DMS 273 (cell line): ENCODE data around the gene HYAL3.
"Not testable (repeated sequence)": the region's sequence is repeated elsewhere in the genome, so short reads cannot be mapped to it uniquely, and the experiment has no call there.

Experiments
- DNase-seq: peaks from one replicate; lab custom pipeline; 2025; ENCODE audit not compliant: unreplicated experiment; lab: John Stamatoyannopoulos, UW

HYAL3 gene

DNA sequence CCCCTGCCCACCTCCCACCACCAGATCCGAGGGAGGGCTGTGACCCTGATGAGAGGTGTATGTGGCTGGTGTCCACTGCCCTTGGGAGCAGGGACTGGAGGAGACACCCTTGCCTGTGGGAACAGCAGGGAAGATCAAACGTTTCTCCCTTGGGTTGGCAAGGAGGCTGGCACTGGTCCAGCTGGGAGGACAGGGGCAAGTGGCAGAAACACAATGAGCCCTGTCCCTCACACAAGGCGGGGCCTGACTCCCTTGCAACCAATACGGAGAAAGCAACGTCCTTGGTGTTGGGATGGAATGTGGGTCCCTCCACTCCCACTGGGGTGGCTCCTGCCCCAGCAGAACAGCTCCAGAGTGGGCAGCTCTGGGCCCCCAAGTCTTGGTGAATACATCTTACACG lies 18.1 kb upstream of the HYAL3 start:
- DNase-seq, result no peak

DNA sequence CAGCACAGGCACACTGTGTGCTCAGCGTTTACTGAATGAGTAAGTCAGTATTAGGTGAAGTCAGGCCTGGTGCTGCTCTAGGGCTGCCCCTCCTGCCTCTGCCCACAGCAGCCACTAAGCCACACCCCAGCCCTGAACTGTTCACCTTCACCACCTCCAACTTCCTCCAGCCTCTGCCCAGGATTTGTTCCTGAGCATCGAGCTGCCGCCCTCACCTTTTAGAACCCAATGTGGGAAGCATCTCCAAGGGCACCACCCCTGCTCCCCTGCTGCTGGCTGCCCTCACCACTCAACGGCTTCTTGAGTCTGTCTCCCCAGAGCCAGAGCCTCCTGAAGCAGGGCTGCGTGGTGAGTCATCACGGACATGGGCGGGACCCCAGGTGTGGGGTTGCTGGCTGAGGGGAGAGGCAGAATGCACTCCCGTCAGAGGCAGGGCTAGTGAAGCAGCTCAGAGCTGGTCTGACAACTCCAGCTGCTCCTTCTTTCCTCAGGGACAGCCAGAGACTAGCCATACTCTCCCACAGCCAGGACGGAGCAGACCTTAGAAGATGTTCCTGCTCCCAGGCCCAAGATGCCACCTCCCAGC lies 17.5 kb upstream of the HYAL3 start:
- DNase-seq, result peak; percentile 37

DNA sequence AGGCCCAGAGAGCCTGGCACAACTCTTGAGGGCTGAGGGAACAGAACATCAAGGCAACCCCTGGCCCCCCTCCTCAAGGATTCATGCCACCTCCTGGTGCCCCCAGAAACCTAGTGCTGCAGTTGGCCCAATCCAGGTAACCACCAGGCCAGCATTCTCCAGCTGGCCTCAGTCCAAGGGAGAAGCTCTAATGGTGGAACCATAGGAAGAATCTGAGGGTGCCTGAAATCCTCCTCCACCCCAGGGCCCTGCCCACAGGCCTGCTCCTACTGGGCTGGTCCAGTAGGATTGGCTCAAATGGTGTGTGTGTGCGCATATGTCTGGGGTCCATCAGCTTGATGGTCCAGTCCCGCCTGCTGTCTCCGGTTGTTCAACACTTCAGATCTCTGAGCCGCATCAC lies 15.6 kb upstream of the HYAL3 start:
- DNase-seq, result no peak

DNA sequence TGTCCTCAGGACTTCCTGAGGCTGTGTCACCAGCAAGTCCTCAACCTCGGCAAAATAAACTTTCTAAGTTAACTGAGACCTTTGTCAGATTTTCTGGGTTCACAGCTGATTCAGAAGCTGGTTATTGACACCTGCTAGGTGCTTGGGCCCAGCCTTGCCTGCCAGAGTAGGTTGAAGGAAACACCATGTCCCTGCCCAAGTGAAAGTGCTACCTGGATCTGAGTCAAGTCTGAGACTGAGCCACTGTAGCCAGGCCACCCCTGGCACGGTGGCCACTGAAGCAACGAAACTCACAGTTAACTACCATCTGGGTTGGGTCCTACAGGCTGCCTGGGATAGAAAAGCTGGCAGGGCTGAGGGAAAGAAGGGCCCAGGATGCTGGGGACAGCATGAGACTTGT lies 15.1 kb upstream of the HYAL3 start:
- DNase-seq, result no peak

DNA sequence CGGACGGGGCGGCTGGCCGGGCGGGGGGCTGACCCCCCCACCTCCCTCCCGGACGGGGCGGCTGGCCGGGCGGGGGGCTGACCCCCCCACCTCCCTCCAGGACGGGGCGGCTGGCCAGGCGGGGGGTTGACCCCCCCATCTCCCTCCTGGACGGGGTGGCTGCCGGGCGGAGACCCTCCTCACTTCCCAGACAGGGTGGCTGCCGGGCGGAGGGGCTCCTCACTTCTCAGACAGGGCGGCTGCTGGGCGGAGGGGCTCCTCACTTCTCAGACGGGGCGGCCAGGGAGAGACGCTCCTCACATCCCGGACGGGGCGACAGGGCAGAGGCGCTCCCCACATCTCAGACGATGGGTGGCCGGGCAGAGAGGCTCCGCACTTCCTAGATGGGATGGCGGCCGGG lies 12.8 kb upstream of the HYAL3 start:
- not testable (repeated sequence) for DNase-seq

DNA sequence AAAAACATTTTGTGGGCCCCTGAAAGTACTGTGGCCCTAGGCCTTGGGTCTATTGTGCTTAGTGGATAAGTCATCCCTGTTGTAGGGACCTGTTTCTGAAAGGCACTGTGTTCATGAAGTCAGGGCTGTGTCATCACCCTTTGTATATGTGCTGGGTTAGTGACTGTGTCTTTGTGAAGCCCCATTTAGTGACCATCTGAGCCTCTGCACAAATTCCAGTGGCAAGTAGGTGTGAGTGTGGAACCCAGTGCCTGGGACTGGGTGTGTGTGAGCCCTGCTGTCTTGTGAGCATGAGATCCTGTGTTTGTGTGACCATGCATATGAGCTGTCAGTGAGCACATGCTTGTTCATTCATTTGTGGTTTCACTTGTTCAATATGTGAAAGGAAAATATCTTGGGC lies 5.4 kb upstream of the HYAL3 start:
- DNase-seq, result no peak

DNA sequence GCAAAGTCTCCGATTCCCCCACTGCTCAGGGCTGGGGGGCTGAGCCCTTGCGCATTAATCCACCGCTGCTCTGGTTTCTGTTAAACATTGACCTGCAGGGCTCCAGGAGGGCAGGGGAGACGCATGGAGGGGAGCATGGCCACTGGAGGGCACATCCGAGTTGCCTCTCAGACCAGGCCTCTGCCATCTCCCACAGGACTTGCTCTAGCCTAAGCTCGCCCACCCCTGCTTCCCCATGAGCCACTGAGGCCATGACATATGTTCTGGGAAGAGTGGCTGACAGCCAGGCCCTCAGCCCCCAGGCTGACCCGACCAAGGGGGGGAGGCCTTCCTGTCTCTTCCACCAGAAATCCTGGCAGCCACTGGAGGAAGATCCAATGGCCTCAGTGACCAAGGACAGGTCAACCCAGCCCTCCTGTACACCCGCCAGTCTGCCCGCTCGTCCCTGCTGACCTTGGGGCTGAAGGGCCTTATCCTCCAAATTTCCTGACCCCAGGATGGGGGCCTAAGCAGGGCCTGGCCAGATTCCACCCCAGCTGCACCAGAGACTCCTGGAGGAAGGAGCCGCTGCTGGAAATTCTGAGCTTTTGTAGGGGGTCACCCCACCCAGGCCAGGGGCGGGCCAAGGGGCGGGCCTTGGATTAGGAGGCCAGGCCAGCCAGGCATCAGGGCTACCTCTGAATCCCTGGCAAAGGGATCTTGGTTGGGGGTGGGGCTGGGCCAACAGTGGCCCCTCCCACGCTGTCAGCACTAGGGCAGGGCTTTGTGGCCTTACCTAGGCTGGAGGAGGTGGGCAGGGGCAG lies 4.0 kb upstream of the HYAL3 start, which contains the start of gene HYAL1:
HYAL1 (minus strand) TSS at position 562 of the 803 bp plus-strand sequence. CDS start 618 bp downstream, outside the sequence.
- DNase-seq, result peak; percentile 61

DNA sequence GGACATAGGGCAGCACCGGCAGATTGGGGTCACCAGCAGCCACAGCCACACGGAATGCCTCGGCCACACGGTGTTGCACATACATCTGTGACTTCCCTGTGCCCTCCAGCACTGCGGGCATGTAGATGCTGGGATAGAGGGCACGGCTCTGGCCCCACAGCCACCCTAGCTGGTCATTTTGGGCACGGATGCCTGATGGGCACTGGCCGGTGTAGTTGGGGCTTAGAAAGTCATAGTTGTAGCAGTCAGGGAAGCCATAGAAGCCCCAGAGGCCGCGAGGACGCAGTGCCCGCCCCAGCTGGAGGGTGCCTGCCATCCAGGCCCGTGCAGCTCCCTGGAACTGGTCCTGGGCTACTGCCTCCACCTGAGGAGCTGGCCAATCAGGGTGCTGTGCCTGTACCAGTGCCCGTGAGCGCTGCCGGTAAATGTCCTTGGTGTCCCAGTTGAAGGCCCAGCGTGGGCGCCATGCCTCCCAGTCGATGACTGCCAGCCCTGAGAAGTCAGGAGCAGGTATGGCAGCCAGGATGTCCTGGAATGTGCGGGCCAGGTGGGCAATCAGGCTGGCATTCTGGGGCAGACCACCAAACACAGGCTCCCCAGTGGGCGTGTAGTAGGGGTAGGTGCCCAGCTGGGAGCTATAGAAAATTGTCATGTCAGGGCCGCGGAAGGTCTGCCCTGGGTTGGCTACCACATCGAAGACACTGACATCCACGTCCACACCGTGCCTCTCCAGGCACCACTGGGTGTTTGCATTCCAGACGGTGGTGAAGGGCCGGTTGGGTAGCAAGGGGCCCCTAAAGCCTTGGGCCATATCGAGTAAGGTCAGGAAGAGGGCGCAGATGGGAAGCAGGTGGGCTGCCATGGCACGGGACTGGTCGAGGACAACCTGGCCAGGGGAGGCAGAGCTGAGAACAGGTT lies 3.1 kb upstream of the HYAL3 start:
- no peak for DNase-seq

DNA sequence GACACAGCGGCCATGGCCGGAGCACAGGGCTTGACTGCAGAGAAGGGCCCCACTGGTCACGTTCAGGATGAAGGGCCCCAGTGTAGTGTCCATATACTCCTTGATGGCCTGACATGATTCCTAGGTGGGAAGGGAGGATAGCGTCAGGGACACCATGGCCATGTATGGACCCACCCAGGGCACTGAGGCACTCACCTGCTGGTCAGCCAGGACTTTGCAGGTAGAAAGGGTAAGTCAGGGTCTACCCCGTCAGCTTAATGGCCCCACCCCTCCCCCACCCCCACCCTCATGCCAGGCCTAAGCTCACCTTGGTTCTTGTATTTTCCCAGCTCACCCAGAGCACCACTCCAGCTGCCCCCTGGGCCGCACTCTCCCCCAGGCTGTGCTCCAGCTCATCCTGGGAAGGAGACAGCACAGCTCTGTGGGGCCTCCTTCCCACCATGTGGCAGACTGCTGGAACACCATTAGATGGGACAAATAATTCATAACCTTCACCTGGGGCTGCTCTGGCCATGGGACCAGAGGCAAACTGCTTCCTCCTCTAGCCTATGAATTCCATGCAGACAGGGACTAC lies 1.6 kb upstream of the HYAL3 start:
- DNase-seq, result no peak

DNA sequence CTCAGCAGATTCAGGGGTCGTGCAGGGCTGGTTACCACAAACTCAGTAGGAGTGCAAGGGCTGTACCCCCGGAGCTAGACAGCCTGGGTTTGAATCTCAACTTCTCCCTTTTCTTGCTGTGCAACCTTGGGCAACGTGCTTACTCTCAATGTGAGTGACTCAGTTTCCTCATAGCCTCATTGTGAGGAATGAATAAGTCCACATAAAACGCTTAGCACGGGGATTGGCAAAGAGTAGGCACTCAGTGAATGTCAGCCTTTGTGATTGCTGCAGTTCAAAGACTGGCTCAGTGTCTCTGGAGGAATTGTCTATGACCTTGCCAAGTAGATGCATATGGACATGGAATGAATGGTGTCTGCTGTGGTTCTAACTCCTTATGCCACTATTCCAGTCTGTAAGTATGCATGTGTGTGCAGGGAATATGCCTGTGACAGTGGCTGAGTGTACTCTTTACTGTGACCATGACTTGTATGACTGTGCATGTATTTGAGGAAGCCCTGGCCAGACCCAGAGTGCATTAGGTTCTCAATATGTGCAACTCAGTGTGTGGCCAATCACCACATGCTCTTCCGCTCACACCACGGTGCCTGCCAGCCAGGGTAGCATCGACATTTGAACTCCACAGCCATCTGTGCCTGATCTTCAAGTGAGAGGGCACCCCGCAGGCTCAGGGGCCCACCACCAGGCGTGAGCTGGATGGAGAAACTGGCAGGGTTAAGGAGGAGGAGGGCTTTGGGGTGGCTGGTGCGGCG lies 900 bp upstream of the HYAL3 start:
- DNase-seq, result peak; percentile 74

DNA sequence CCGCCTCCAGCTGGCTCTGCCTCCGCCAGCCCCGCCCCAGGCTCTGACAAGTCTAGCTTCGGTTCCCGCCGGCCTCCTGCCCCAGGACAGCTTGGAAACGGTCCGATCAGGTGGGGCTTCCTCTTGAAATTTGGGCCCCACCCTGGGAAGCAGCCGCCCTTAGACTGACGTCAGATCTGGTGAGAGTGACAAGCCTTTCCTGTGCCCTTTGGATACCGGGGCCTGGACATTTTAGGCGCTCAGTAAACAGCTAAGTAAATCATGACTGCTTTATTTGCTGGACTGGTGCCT lies 378 bp upstream of the HYAL3 start:
- no peak for DNase-seq

DNA sequence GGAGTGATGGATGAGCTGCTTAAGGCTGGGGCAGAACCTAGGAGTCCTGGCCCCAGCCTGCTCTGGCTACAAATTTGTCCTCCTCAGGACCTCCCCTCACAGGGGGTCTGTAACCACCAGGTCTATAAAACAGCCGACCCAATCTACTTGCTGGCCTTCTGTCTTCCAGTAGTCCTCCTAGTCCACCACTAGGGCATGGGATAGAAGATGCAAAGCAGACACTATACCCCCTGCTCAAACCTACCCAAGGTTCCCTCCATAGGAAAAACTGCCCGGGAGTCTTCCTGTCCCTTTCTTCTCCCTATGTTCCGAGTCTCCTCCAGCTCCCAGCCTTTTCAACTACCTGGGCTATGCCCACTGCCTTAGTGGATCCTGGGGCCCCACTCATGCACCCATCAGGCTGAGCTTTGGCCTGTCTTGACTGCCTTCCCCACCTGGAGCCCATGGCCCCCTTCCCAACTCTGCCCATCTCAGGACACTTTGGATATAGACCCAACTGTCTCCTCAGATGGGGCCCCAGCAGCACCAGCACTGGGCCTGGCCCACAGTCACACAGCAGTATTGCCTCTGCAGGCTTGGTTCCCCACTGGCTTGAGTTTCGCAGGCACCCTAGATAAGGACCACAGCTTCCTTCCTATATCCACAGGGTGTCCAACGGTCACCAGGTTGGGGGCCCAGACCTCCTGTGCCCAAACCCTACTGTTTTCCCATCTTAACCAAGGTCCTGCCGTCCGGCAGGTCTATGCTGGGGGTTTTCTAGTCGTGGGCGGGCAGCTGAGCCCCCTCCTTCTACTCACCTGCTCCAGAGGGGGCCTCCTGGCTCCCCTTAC lies 1.1 kb downstream of the HYAL3 start:
- no peak for DNase-seq

DNA sequence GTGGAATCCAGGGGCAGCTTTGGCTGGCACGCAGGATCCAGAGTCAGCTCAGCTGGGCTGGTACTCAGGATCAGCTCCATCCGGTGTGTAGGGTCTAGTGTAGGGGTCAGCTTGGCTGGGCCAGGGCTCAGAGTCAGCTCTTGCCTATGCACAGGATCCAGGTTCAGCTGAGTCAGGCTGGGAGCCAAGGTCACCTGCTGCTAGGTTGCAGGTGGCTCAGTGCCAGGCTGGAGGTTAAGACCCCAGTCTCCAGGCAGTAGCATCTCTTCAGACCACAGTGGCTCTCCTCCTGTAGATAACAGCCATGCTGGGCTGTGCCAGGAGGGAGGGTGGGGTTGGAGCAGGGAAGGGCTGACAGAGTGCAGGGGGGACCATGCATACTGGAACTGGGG lies 1.8 kb downstream of the HYAL3 start:
- DNase-seq, result no peak

DNA sequence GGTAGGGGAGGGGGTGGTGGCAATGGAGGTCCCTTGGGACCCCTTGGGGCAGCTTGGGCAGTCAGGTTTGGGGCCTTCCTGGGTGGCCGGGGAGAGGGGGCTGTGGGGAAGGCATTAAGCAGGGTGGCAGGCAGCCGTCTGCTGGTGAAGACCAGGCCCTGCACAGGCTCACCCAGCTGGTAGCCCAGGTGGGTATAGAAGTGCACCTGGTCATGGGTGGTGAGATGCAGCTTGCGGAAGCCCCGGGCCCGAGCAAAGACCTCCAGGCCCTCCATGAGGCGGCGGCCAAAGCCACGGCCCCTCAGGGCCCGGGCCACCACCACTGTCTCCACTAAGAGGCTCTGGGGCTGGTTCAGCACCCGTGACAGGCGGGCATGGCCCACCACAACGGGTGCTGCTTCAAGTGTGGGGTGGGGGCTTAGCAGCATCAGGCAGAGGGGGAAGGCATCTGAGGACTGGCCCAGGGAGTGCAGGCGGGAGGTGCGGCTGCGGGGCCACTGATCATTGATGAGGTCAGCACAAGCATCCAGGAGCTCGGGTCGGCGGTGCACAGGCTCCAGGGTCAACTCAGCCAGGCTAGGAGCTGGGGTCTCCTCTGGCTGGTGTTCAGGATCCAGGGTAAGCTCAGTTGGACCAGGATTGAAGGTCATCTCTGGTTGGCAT lies 2.4 kb downstream of the HYAL3 start:
- no peak for DNase-seq

DNA sequence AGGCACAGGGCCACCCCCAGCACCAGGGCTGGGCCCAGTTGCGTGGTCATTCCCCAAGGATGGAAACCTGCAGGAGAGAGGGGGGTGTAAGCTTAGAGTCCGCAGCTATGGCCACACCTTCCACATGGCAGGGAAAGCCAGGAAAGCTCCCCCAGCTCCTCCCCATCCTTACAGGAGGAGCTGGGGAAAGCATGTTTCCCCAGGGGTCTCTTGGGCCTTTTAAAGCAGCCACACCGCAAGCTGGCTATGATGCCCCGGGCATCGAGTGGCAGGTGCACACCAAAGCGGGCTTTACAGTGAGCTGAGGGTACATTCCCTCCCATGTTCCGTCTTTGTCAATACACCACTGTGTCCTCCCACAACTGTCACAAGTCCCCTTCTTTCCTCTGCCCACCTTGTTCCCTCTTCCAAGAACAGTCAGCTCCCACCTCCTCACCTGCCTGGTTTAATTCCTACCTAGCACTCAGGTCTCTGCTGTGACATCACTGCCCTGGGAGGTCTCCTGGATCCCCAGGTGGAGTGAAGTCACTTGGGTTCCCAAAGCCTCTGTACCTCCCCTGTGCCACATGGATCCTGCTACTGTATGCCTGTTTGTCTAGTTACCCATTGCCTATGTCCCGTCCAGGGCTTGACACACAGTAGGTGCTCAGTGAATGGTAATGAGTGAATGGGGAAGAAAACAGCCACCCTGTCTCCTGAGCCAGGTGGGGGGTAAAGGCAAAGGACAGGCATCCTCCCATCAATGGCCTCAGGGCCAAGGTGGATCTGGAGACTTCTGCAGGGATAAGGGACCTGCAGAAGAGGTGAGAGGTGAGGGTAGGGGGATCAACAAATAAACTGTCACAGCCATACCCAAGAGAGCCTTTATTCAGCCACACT lies 3.4 kb downstream of the HYAL3 start:
- no peak for DNase-seq

DNA sequence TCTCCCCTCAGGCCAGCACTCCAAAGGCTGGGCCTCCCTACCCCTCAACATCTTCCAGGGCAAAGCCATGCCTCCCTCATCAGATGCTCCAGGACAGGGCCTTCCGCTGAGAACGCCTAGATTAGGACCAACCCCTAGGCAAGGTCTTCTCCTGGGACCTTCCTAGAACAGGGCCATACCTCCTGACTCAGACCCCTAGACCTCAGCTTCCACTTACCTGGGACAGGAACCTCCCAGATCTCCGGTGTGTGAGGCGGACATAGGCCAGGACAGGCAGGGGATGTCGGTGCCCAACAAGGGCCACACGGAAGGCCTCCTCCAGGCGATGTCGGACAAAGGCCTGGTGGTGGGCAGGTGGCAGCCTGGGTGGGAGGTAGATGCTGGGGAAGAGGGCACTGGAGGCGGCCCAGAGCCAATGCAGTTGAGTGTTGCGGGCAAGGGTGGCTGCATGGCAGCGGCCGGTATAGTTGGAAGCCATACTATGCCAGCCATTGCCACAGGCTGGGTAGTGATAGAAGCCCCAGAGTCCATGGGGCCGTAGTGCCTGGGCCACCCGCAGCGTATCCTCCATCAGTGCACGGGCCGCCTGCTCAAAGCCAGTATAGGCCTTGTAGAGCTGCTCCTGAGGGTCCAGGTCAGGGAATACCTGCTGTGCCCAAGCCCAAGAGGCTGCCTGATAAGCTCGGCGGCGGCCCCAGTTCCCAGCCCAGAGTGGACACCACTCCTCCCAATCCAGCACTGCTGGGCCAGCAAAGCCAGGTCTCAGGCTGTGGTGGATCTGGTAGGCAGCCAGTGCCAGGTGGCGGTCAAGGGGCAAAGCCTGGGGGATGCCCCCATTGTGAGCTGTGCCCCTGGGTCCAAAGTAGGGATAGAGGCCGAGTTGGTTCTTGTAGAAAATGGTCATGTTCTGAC lies 4.5 kb downstream of the HYAL3 start:
- no peak for DNase-seq

DNA sequence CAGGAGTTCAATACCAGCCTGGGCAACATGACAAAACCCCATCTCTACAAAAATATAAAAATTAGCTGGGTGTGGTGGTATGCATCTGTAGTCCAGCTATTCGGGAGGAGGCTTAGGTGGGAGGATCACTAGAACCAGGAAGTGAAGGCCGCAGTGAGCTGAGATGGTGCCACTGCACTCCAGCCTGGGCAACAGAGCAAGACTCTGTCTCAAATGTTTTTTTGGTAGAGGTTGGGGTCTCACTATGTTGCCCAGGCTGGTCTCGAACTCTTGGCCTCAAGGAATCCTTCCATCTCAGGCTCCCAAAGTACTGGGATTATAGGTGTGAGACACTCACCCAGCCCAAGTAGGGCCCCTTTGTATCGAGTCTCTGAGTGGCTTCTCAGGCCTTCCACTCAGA lies 5.1 kb downstream of the HYAL3 start:
- DNase-seq, result no peak
